Fibroblast of upper back skin (primary cell): ENCODE measurements around the gene HDDC3.

ENCODE experiments used
- DNase-seq: peaks from one replicate; pipeline ENCODE4 v3.0.0-alpha.2; 2013

HDDC3 gene

DNA sequence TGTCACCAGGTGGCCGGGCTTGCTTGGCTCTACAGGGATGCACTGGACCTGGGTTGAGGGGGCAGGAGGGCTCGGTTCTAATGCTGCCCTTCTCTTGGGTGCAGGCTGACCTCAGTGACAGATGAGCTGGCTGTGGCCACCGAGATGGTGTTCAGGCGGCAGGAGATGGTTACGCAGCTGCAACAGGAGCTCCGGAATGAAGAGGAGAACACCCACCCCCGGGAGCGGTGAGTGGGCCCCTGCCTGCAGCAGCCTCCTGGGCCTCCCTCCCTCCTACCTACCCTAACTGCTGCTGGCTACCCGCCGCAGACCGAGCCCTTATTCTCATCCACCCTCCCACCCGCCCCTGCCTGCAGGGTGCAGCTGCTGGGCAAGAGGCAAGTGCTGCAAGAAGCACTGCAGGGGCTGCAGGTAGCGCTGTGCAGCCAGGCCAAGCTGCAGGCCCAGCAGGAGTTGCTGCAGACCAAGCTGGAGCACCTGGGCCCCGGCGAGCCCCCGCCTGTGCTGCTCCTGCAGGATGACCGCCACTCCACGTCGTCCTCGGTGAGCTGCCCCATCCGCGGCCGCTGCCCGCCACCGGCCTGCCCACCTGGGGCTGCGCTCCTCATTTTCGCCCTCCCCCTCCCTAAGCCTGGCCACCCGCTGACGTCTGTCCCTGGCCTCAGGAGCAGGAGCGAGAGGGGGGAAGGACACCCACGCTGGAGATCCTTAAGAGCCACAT is 42.5 kb downstream of the HDDC3 start:
- no peak for DNase-seq

DNA sequence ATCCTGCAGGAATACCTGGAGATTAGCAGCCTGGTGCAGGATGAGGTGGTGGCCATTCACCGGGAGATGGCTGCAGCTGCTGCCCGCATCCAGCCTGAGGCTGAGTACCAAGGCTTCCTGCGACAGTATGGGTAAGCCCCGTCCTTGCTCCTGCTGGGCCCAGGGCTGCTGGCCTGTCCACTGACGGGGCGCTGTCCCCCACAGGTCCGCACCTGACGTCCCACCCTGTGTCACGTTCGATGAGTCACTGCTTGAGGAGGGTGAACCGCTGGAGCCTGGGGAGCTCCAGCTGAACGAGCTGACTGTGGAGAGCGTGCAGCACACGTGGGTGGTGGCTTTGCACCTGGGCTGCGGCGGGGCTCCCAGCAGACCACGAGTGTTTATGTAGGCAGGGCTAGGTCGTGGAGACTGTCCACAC is 43.0 kb downstream of the HDDC3 start:
- no peak for DNase-seq

DNA sequence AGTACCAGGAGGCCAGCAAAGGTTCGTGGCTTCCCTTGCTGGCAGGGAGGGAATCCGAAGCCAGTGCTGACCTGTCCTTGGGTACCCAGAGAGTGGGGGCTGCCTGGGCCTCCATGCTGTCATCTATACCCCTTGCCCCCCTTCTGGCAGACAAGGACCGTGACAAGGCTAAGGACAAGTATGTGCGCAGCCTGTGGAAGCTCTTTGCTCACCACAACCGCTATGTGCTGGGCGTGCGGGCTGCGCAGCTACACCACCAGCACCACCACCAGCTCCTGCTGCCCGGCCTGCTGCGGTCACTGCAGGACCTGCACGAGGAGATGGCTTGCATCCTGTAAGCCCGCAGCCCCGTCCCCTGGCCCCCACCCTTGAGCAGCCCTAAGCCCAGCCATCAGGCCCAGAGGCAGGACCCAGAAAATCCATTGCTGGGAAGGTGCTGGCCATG is 45.3 kb downstream of the HDDC3 start:
- no peak for DNase-seq

DNA sequence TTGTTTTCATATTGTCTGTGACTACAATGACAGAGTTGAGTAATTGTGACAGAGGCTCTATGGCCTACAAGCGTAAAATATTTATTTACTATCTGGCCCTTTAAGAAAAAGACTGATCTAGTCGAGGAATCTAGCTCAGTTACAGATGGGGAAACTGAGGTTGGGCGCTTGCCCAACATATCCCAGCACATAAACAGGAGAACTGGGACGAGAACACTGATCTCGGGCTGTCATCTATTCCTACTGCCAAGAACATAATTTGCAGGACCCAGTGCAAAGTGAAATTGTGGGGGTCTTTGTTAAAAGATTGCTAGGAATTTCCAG is 46.1 kb downstream of the HDDC3 start:
- no peak for DNase-seq

DNA sequence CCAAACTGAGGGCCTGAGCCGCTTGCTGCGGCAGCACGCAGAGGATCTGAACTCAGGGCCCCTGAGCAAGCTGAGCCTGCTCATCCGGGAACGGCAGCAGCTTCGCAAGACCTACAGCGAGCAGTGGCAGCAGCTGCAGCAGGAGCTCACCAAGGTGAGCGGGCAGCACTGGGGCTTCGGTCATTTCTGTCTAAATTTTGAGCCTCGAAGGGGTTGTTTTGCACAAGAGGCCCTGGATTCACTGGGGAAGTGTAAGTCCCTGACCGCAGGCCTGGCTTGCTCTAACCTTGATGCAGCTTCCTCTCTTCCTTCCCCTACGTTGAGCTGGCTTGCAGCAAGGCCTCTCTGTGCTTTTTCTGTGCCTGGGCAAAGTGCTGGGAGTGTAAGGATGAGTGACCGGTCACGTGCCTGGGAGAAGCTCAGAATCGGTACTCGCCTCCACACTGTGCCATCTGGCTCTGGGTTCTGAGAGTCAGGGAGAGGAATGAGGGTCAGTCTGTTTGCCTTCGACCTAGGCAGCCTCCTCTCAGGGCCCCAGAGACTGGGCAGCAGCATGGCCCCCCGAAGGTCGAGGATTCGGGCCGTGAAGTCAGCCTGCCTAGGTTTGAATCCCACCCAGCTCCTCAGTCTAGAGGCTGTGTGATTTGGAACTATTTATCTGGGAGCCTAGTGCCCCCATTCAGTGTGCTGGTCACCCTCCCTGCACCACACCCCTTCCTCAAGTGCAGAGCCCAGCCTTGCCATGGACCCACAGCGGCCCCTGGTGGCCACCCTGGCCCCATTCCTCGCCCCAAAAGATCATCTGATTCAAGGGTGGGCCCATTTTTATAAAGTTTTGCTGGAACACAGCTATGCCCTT is 46.7 kb downstream of the HDDC3 start:
- peak; percentile 59 for DNase-seq

DNA sequence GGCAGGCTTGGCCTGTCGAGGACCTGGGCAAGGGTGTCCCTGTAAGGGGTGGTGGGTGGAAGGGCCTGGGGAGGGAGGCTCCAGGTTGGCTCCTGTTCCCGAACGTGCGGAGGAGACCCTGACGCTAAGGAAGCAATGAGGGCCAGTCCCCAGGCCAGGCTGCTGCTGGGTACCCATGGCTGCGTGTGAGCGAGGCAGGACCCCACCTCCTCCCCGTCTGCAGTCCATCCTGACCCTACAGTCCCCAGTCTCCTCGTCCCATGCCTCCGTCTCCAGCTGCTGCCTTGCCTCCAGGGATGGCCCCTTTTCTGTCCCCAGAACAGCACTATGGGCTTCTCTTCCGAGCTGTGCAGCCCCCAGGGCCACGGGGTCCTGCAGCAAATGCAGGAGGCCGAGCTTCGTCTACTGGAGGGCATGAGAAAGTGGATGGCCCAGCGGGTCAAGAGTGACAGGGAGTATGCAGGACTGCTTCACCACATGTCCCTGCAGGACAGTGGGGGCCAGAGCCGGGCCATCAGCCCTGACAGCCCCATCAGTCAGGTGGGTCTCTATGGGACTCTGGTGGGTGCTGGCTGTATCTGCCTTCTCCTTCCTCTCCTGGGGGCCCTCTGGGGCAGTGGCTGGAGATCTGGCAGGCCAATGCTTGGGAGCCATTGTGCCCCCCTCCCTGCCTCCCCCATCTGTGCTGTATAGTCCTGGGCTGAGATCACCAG is 47.5 kb downstream of the HDDC3 start:
- DNase-seq: no peak

DNA sequence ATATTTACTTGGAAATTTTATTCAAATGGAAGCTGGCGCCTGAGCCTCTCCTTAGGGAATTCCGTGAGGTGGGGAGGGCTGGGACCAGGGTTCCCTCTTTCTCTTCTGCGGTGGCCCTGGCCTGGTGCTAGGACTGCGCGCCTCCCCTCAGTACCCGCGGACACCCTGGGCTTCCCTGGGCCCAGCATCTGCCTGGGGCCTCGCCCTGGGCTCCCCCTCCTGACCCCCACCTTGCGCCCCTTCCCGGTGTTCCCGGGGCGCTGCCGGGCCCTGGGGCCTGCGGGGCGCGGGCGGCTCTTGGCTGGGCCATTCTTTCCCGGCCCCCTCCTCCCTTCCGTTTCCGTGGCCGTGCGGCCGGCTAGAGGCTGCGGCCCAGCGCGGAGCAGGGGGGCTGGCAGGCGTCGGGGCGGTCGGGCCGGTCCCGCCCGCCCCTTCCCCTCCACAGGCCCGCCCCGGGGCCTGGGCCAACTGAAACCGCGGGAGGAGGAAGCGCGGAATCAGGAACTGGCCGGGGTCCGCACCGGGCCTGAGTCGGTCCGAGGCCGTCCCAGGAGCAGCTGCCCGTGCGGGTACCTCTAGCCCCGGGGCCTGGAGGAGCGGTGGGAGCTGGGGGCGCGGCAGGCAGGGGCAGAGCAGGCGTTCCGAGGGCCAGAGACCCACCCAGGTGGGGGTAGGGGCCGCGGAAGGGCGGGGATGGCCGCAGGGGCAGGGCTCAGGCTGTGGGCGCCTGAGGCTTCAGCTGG is 48.2 kb downstream of the HDDC3 start, which contains the start of gene FES:
TSS of gene FES (plus strand) at position 529 of the 743 bp plus-strand sequence. CDS start 542 bp downstream, outside the sequence.
- peak; percentile 64 for DNase-seq

DNA sequence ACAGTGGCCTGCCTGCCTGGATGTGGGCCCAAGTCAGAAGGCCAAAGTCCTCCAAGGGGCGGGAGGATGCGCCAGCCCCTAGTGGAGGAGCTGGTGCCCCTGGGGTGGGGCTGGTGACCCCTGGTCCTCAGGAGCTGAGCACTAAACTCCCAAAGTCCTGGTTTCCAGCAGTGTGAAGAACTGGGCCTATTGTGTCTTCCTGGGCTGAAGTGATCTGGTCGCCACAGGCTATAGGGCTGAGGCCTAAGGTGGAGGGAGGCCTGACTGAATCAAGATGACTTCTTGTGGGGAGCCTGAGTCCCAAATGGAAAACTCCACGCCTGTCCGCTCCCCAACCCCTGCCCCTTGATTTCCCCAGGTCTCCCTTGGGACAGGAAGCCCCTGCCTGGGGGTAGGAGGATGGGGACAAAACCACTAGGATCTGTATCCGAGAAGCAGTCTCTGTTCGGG is 48.8 kb downstream of the HDDC3 start:
- DNase-seq: no peak

DNA sequence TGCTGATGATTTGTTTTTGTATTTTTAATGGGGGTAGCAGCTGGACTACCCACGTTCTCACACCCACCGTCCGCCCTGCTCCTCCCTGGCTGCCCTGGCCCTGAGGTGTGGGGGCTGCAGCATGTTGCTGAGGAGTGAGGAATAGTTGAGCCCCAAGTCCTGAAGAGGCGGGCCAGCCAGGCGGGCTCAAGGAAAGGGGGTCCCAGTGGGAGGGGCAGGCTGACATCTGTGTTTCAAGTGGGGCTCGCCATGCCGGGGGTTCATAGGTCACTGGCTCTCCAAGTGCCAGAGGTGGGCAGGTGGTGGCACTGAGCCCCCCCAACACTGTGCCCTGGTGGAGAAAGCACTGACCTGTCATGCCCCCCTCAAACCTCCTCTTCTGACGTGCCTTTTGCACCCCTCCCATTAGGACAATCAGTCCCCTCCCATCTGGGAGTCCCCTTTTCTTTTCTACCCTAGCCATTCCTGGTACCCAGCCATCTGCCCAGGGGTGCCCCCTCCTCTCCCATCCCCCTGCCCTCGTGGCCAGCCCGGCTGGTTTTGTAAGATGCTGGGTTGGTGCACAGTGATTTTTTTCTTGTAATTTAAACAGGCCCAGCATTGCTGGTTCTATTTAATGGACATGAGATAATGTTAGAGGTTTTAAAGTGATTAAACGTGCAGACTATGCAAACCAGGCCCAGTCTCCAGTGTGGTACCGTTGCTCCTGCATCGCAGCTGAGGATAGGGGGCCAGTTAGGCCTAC is 49.4 kb downstream of the HDDC3 start:
- DNase-seq: no peak

DNA sequence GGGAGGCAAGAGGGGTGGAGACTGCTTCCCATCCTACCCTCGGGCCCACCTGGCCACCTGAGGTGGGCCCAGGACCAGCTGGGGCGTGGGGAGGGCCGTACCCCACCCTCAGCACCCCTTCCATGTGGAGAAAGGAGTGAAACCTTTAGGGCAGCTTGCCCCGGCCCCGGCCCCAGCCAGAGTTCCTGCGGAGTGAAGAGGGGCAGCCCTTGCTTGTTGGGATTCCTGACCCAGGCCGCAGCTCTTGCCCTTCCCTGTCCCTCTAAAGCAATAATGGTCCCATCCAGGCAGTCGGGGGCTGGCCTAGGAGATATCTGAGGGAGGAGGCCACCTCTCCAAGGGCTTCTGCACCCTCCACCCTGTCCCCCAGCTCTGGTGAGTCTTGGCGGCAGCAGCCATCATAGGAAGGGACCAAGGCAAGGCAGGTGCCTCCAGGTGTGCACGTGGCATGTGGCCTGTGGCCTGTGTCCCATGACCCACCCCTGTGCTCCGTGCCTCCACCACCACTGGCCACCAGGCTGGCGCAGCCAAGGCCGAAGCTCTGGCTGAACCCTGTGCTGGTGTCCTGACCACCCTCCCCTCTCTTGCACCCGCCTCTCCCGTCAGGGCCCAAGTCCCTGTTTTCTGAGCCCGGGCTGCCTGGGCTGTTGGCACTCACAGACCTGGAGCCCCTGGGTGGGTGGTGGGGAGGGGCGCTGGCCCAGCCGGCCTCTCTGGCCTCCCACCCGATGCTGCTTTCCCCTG is 50.2 kb downstream of the HDDC3 start:
- DNase-seq: no peak

DNA sequence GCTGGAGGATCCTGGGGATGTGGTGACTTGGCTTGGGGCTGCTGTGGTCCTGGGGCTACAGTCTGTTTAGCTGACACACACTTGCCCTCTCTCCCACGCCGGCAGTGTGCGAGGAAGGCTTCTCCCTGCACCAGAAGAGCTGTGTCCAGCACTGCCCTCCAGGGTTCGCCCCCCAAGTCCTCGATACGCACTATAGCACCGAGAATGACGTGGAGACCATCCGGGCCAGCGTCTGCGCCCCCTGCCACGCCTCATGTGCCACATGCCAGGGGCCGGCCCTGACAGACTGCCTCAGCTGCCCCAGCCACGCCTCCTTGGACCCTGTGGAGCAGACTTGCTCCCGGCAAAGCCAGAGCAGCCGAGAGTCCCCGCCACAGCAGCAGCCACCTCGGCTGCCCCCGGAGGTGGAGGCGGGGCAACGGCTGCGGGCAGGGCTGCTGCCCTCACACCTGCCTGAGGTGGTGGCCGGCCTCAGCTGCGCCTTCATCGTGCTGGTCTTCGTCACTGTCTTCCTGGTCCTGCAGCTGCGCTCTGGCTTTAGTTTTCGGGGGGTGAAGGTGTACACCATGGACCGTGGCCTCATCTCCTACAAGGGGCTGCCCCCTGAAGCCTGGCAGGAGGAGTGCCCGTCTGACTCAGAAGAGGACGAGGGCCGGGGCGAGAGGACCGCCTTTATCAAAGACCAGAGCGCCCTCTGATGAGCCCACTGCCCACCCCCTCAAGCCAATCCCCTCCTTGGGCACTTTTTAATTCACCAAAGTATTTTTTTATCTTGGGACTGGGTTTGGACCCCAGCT is 51.0 kb downstream of the HDDC3 start:
- no peak for DNase-seq

DNA sequence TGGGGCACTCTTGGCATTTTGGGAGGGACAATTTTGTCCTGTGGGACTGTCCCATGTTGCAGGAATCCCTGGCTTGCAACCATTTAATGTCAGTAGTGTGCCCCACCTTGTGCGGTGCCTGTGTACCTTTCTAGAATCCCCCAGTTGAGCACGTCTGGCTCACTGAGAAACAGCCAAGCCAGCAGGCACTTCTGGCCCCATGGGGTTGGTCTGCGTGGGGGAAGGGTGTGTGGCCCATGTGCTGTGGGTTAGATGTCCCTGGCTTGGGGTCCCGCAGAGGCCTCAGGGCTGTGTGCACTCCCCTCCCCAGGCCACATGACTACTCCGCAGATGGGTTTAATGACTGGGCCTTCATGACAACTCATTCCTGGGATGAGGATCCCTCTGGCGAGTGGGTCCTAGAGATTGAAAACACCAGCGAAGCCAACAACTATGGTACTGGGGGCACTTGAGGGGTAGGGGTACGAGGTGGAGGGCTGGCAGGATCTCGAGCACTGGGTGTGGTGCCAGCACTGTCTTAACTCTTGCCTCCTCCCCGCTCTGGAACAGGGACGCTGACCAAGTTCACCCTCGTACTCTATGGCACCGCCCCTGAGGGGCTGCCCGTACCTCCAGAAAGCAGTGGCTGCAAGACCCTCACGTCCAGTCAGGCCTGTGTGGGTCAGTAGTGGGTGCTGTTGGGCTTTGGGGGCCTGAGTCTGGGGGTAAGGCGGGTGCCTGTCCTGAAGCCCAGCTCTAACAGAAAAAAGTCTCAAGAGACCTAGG is 51.8 kb downstream of the HDDC3 start:
- DNase-seq: no peak
